Raji (cell line): ENCODE data around the gene PLOD3.

ENCODE experiments used
- POLR2A ChIP-seq: IDR thresholded peaks from 2 replicates; pipeline ENCODE4 v1.6.1; 2011; ENCODE audit warnings: low read depth, low read length, control low read depth; ENCODE audit not compliant: insufficient read depth

PLOD3 gene

DNA sequence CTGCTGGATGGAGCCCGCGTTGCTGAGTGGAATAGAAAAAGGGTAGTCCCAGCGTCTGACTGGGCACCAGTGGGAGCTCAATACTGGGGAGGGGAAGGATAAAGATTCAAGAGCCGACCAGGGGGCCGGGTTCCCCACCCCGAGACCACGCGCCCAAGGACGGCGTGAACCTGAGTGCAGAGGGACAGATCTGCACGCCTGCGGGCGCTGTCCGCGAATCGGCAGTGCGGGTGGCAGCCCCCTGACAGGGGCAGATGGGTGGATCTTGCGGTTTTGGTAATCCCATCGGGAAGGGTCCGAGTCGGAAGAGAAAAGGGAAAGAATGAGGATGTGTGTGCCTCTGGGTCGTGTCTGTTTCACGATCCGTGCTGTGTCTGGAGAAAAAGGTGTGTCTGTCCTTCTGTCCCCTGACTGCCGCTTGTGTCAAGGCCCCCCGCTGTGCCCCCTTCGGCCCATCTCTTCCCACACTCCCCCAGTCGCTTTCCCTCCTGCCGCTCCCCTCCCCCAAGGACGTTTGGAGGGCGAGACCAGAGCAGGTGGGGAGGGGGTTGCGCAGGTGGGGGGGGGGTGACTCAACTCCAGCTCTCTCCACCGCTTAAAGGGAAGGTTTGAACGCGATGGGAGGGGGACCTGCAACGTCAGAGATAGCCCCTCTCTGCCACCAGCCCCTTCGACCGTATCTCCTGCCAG lies 51.3 kb downstream of the PLOD3 start:
- 0 out of 2 replicates have a peak, but pooled peaks have one; percentile 14 for TF ChIP-seq POLR2A

DNA sequence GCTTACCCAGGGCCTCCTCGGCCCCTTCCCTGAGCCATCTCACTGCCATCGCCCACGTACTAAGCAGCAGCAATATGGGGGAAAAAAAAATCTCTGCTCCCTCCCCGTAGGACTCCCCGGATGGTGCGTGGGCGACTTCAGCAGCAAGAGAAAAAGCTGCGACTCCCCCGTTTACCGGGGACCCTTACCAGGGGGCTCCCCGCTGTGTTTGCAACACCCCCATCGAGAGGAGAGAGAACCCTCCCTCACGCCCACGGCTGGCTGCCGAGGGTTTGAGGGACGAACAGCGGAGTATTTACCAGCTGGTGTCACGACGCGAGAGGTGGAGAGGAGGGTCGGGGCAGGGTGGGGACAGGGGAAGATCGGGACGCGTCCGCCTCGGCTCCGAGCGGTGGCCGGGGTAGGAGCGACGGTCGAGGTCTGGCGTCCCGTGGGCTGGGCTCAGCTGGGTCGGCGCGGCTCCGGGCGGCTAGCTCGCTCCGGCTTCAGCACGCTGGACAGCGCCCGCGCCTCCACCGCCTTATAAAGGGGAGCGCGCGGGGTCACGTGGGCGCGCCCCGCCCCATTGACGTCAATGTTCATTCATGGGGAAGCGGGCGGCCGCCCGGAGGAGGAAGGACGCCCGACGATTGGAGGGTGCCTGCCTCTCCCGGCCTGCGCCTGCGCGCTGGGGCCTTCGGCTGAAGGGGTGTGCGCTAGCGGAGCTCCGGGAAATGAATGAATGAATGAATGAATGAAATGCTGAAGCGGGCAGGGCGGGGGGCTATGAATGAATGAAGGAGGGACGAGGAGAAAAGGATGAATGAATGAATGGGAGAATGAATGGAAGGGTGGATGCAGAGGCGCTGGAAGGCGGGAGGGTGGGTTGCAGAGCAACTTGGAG lies 52.1 kb downstream of the PLOD3 start, which contains the start of gene VGF:
VGF (minus strand) TSS at position 495 of the 883 bp plus-strand sequence. CDS start 726 bp downstream, outside the sequence.
- TF ChIP-seq POLR2A, result peak; percentile 28; the same call in 1 of the 2 replicates

GRCh38 chr7:101164071-101164840 lies 53.1 kb downstream of the PLOD3 start:
- no peak for TF ChIP-seq POLR2A

DNA sequence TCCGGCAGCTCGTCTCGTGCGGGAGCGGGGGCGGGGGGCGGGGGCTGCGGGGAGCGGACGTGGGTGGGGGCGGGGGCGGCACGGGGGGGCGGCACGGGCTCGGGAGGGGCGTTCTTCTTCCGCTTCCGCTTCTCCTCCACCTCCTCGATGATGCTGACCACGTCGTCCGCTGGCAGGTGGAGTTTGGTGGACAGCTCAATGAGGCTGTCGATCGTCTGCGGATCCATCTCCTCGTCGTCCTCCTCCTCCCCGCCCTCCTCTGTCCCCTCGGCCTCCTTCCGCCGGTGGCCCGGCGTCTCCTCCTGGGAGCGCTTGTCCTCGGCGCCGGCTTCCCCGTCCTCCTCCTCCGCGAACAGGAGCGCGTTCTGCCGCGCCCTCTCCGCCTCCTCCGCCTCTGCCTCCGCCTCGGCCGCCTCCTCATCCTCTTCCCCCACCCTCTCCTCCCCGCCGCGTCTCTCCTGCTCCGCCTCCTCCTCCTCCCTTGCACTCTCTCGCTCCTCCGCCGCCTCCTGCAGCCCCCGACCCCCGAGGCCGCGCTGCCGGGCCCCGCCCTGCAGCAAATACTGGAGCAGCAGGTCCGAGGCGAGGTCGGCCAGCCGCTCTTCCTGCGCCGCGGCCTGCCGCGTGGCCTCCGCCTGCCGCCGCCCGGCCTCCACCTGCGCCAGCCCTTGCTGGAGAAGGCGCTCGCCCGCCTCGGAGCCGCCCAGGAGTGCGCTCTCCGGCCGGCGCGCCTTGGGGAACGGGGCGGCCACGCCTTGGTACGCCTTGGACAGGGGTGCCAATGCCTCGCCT lies 53.9 kb downstream of the PLOD3 start:
- peak; percentile 75 for TF ChIP-seq POLR2A

DNA sequence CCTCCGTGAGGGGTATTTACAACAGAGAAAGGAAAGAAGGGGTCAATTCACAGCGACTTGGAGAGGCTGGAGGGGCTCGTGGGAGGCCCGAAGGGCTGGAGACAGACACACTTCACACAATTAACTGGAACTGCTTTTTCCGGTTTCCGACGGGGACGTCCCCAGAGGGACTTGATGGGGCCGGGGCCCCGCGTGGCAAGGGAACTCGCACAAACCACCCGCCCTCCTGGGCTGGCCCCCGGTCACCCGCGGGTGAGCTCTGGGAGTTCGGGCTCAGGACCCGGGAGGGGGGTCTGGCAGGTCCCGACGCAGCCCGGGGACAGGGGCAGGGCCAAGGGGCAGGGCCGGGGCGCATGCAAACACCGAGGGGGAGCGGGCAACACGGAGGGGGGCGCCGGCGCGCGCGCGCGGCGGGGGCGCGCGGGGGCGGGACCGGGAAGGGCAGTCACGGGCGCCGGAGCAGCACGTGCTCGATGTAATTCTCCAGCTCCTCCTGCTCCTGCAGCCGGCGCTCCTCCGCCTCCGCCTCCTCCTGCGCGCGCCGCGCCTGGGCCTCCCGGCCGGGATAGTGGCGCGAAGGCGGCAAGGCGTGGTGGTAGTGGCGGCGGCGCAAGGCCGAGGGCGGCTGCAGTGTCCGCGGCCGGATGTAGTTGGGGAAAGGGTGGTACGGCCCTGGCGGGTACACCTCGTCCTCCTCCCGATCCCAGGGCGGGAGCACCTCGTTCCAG lies 54.7 kb downstream of the PLOD3 start:
- TF ChIP-seq POLR2A, result peak; percentile 52

DNA sequence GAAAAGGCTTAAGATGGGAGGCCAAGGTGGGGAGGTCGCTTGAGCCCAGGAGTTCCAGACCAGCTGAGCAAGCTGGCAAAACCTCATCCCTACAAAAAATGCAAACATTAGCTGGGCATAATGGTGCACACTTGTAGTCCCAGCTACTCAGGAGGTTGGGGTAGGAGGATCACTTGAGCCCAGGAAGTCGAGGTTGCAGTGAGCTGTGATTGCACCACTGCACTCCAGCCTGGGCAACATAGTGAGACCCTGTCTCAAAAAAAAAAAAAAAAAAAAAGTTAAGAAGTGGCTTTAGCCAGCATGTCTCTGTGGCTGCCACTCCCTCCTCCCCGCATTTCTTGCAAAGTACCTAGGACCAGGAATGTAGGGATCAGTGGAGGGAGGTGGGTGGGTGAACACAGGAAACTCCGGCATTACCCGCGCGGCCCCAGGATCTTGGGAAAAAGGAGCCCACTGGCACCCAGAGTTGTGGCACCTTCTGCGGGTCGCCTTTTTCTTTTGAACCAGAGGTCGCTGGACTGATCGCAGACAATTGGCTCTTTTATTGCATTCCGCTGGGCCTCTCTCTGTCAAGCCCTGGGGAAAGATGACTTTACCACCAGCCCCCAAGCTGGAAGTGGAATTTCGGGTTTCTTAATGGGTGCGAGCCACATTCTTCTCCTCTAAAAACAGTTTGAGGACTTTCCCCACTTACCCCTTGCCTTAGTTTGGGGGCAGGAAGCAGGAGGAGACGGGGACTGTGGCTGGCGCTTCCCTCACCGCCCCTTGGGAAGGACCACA lies 55.5 kb downstream of the PLOD3 start:
- no peak for TF ChIP-seq POLR2A

DNA sequence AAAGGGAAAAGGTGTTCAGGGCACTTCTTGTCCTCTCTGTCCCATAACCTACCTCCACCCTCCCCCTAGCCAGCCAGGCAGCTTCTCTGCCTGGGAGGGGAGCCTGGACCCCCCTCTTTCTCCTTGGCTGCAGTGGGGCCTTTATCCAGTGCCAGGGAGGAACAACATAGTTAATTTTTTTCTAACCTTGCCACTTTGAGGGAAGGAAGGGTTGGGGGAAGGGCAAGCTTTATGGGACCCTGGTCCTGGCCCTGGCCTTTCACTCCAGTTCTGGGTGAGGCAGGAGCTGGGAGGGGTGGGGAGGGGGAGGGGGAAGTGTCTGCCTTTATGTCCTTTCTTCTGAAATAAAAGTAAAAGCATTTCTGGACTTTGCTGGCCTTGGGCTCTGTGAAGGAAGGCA lies 56.5 kb downstream of the PLOD3 start:
- TF ChIP-seq POLR2A, result no peak

GRCh38 chr7:101159696-101160674 lies 57.4 kb downstream of the PLOD3 start:
- no peak for TF ChIP-seq POLR2A

DNA sequence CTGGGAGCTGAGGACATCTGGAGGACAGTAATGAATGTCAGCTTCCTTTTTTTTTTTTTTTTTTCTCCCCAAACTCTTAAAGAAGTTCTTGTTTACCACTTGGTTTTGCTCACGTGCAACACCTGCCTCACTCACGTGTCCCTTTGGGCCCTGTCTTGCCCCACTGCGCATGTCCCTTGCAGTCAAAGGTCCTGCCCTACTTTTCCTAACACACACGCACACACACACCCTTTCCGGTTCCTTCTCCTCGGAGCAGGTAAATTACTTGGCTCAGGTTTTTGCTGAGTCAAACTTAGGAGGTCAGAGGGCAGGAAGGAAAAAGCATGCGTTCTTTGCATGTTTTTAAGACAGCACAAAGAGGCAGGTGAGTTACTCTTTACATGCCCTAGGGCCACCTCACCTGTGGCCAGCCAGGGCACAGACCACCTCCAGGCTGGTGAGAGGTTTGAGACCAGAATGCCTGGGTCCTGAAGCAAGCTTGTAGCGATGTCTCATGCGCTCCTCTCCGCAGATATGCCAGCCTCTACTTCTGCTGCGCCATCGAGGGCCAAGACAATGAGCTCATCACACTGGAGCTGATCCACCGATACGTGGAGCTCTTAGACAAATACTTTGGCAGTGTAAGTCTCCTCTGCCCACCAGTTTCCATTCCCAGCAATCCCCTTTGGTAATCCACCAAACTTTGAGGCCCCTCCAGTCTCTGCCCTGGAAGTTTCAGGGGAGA lies 60.4 kb downstream of the PLOD3 start:
- TF ChIP-seq POLR2A, result no peak

DNA sequence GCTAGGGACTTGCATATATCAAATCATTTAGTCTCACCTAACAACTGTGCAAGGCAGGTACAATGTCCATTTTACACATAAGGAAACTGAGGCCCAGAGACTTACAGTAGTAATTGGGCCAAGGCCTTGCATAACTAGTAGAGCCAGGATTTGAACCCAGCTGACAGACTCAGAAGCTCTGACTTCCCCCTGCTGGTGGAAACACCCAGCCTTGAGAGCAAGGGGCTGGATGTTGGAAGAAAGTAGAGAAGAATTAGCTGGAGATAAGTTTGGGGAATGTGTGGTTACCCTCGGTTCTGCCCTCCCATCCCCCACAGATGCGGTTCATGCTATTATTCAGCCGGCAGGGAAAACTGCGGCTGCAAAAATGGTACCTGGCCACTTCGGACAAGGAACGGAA lies 61.1 kb downstream of the PLOD3 start:
- TF ChIP-seq POLR2A, result no peak
